Neural cell (in vitro differentiated cells): ENCODE results near the gene CRELD1. TPM values are rescaled to one million over a fixed set of nuclear protein-coding genes. Genes with fewer than 3 reads are reported as not detected.

Experiments used
- H2AFZ ChIP-seq: fragments of 200-600, 300-800 bp; sonication (generic), shearing (Covaris generic); 2 replicates; pipeline ENCODE4 v1.6.0; 2014; ENCODE audit warnings: low read depth, mild to moderate bottlenecking, antibody characterized with exemption, low read length, moderate library complexity
- H3F3A ChIP-seq: fragments of 200-600 bp; shearing (Covaris generic); 2 replicates; pipeline ENCODE4 v1.6.1; 2016; ENCODE audit warnings: mild to moderate bottlenecking, moderate library complexity, mixed read lengths, antibody characterized with exemption, low read length; ENCODE audit not compliant: insufficient read depth, poor library complexity, severe bottlenecking
- H3K27ac ChIP-seq: fragments of 200-600, 300-800 bp; sonication (generic), shearing (Covaris generic); 2 replicates; pipeline ENCODE4 v1.5.1; 2014; ENCODE audit warnings: mild to moderate bottlenecking, low read length, moderate library complexity
- H3K27me3 ChIP-seq: fragments of 300-800, 200-600 bp; sonication (generic), shearing (Covaris generic); 2 replicates; pipeline ENCODE4 v1.6.0; 2014; ENCODE audit warnings: mild to moderate bottlenecking, low read depth, low read length, moderate library complexity; ENCODE audit not compliant: insufficient read depth
- H3K36me3 ChIP-seq: fragments of 300-800, 200-600 bp; sonication (generic), shearing (Covaris generic); 2 replicates; pipeline ENCODE4 v1.5.1; 2014; ENCODE audit warnings: mild to moderate bottlenecking, antibody characterized with exemption, low read length, moderate library complexity; ENCODE audit not compliant: insufficient read depth
- H3K4me2 ChIP-seq: fragments of 300-800, 200-600 bp; sonication (generic), shearing (Covaris generic); 2 replicates; pipeline ENCODE4 v1.6.0; 2014; ENCODE audit warnings: mild to moderate bottlenecking, low read length
- H3K4me3 ChIP-seq: fragments of 300-800, 200-600 bp; sonication (generic), shearing (Covaris generic); 2 replicates; pipeline ENCODE4 v1.5.1; 2014; ENCODE audit warnings: mild to moderate bottlenecking, low read length, moderate library complexity
- H3K79me2 ChIP-seq: fragments of 200-600 bp; shearing (Covaris generic); replicated peaks from 2 replicates; pipeline ENCODE4 v1.6.0; 2014; ENCODE audit warnings: mild to moderate bottlenecking, low read length, moderate library complexity; ENCODE audit not compliant: insufficient read depth
- H3K9ac ChIP-seq: fragments of 300-800, 200-600 bp; sonication (generic), shearing (Covaris generic); 2 replicates; pipeline ENCODE4 v1.6.1; 2016; ENCODE audit warnings: mild to moderate bottlenecking, low read length, mixed read lengths
- H3K9me2 ChIP-seq: fragments of 200-600 bp; shearing (Covaris generic); 2 replicates; pipeline ENCODE4 v1.6.1; 2016; ENCODE audit warnings: mild to moderate bottlenecking, low read length, mixed read lengths; ENCODE audit not compliant: insufficient read depth
- H3K9me3 ChIP-seq: fragments of 200-600, 300-800 bp; sonication (generic), shearing (Covaris generic); 2 replicates; pipeline ENCODE4 v1.6.1; 2016; ENCODE audit warnings: mild to moderate bottlenecking, mixed run types, low read length, moderate library complexity, mixed read lengths
- H4K20me1 ChIP-seq: fragments of 200-600 bp; shearing (Covaris generic); 2 replicates; pipeline ENCODE4 v1.6.1; 2016; ENCODE audit warnings: mild to moderate bottlenecking, mixed run types; ENCODE audit not compliant: insufficient read depth
- CTCF ChIP-seq: fragments of 450-650 bp; IDR thresholded peaks from 2 replicates; pipeline ENCODE4 v1.5.1; 2014; ENCODE audit warnings: antibody characterized with exemption, mild to moderate bottlenecking, moderate library complexity; ENCODE audit not compliant: poor library complexity, severe bottlenecking
- EP300 ChIP-seq: fragments of 450-650 bp; conservative IDR thresholded peaks from 2 replicates; pipeline ENCODE4 v1.6.1; 2014; ENCODE audit warnings: antibody characterized with exemption, mild to moderate bottlenecking, moderate library complexity; ENCODE audit not compliant: poor library complexity, severe bottlenecking
- EZH2 ChIP-seq: fragments of 200-600, 300-800 bp; shearing (Covaris generic), sonication (generic); IDR thresholded peaks from 2 replicates; pipeline ENCODE4 v1.6.1; 2014; ENCODE audit warnings: antibody characterized with exemption, low read length, borderline replicate concordance, mild to moderate bottlenecking; ENCODE audit not compliant: insufficient read depth, poor library complexity, severe bottlenecking
- MXI1 ChIP-seq: fragments of 450-650 bp; conservative IDR thresholded peaks from 2 replicates; pipeline ENCODE4 v1.6.1; 2014; ENCODE audit warnings: antibody characterized with exemption, mild to moderate bottlenecking; ENCODE audit not compliant: poor library complexity, severe bottlenecking
- POLR2AphosphoS5 ChIP-seq: IDR thresholded peaks from 2 replicates; pipeline ENCODE4 v1.6.1; 2012
- RAD21 ChIP-seq: fragments of 450-650 bp; conservative IDR thresholded peaks from 2 replicates; pipeline ENCODE4 v1.6.1; 2014; ENCODE audit warnings: antibody characterized with exemption, mild to moderate bottlenecking, moderate library complexity
- REST ChIP-seq: IDR thresholded peaks from 2 replicates; pipeline ENCODE4 v1.6.1; 2012; ENCODE audit warnings: borderline replicate concordance
- SMC3 ChIP-seq: fragments of 450-650 bp; conservative IDR thresholded peaks from 2 replicates; pipeline ENCODE4 v1.6.1; 2014; ENCODE audit warnings: antibody characterized with exemption, mild to moderate bottlenecking, moderate library complexity; ENCODE audit not compliant: poor library complexity
- TAF1 ChIP-seq: IDR thresholded peaks from 2 replicates; pipeline ENCODE4 v1.6.1; 2012; ENCODE audit warnings: low read depth
- polyA plus RNA-seq: library from polyadenylated mRNA; depleted of rRNA; stranded (reverse); fragments of >200 nt; gene quantifications from 2 replicates; pipeline ENCODE4 v1.2.3, GENCODE V29; 2014

CRELD1 gene
- polyA plus RNA-seq, 1 donor from 2014 or later, result 48.9 TPM

GRCh38 chr3:9930804-9931418 lies 2.7 kb upstream of the CRELD1 start:
- Histone ChIP-seq H3K27ac (no peak overlapping the region), H3K36me3 (no peaks in the 10 kb centered on the region), H3K27me3 (no peaks in the 10 kb centered on the region), H3K4me2 (no peak overlapping the region), H2AFZ (no peak overlapping the region), H3K4me3 (no peak overlapping the region), H3K9me2 (no peaks in the 10 kb centered on the region), H3K79me2 (no peaks in the 10 kb centered on the region), H3K9me3 (no peaks in the 10 kb centered on the region), H3F3A (no peaks in the 10 kb centered on the region), H4K20me1 (no peaks in the 10 kb centered on the region), H3K9ac (no peak overlapping the region)
- TF ChIP-seq POLR2AphosphoS5, result no peak
- no peak for TF ChIP-seq EZH2
- TF ChIP-seq REST, result no peak

GRCh38 chr3:9932535-9932842 lies 1.1 kb upstream of the CRELD1 start:
- peak overlapping the region; percentile 79 for H3K27ac ChIP-seq

More at GRCh38 chr3:9932535-9932842, 1.1 kb upstream of the CRELD1 start:
- H3K4me3 ChIP-seq, result peak overlapping the region; percentile 86
- no peaks in the 10 kb centered on the region for H3K36me3 ChIP-seq
- H3K4me2 ChIP-seq, result peak overlapping the region; percentile 62
- no peaks in the 10 kb centered on the region for H3K27me3 ChIP-seq
- H4K20me1 ChIP-seq, result no peaks in the 10 kb centered on the region
- TF ChIP-seq SMC3, result no peak
- TF ChIP-seq MXI1, result no peak
- TF ChIP-seq CTCF, result no peak
- TF ChIP-seq RAD21, result no peak
- TF ChIP-seq EP300, result no peak
- TF ChIP-seq EZH2, result no peak
- no peak for TF ChIP-seq POLR2AphosphoS5
- no peak for TF ChIP-seq TAF1
- no peak for TF ChIP-seq REST
- no peaks in the 10 kb centered on the region for H3K79me2 ChIP-seq
- H3K9ac ChIP-seq, result peak overlapping the region; percentile 83
- no peaks in the 10 kb centered on the region for H3K9me2 ChIP-seq
- no peaks in the 10 kb centered on the region for H3K9me3 ChIP-seq
- H2AFZ ChIP-seq, result peak overlapping the region; percentile 78
- H3F3A ChIP-seq, result no peaks in the 10 kb centered on the region
